ENCODE data around the gene WWP2.

DNA sequence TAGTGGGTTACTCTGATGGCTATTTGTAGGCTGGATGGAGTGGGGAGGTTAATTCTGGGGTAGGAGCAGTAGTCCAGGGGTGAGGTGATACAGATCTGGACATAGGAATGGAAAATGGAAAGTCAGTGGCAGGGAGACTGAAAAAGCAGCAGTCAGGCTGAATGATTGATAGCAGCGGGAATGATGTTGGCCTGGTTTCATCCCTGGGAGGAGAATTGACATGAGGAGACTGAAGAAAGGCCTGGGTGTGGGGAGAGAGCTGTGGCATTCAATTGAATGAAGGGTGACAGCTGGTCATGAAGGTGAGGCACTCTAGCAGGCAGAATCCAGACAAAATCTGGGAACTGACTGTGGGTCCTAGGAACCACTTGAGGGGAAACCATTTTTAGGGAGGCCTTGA, 154.3 kb downstream of the WWP2 start:
- TF ChIP-seq POLR2A (IDR thresholded peaks at IDR 0.05): no peak
- TF ChIP-seq, protein P1, sequence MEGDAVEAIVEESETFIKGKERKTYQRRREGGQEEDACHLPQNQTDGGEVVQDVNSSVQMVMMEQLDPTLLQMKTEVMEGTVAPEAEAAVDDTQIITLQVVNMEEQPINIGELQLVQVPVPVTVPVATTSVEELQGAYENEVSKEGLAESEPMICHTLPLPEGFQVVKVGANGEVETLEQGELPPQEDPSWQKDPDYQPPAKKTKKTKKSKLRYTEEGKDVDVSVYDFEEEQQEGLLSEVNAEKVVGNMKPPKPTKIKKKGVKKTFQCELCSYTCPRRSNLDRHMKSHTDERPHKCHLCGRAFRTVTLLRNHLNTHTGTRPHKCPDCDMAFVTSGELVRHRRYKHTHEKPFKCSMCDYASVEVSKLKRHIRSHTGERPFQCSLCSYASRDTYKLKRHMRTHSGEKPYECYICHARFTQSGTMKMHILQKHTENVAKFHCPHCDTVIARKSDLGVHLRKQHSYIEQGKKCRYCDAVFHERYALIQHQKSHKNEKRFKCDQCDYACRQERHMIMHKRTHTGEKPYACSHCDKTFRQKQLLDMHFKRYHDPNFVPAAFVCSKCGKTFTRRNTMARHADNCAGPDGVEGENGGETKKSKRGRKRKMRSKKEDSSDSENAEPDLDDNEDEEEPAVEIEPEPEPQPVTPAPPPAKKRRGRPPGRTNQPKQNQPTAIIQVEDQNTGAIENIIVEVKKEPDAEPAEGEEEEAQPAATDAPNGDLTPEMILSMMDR (IDR thresholded peaks at IDR 0.05): no peak

All from esophagus squamous epithelium (tissue), 4 donors.